GM23338 (cell line): ENCODE data around the gene CDC42BPB. TPM values are rescaled to one million over a fixed set of nuclear protein-coding genes. Genes with fewer than 3 reads are reported as not detected.

Experiments used
- ATAC-seq: fragments of 200-7000 bp; cut with Tn5 transposase; 3 replicates; pipeline ENCODE4 v1.9.1; 2020
- DNase-seq: peaks from one replicate; pipeline ENCODE4 v3.0.0-alpha.2; 2015; ENCODE audit warnings: low spot score
- H2AFZ ChIP-seq: fragments of 200-600 bp; sonication (generic); 2 replicates; pipeline ENCODE4 v1.8.0; 2016; ENCODE audit warnings: antibody characterized with exemption, mild to moderate bottlenecking, moderate library complexity
- H3F3A ChIP-seq: fragments of 200-600 bp; sonication (generic); replicated peaks from 2 replicates; pipeline ENCODE4 v1.8.0; 2017; ENCODE audit warnings: antibody characterized with exemption, mixed run types, low read depth
- H3K27ac ChIP-seq: fragments of 200-600 bp; sonication (generic); 2 replicates; pipeline ENCODE4 v1.6.1; 2016; ENCODE audit warnings: low read depth
- H3K27me3 ChIP-seq: fragments of 200-600 bp; sonication (generic); 2 replicates; pipeline ENCODE4 v1.8.0; 2016; ENCODE audit warnings: mild to moderate bottlenecking, mixed run types, moderate library complexity; ENCODE audit not compliant: insufficient read depth
- H3K36me3 ChIP-seq: fragments of 200-600 bp; sonication (generic); 2 replicates; pipeline ENCODE4 v1.8.0; 2016; ENCODE audit warnings: mild to moderate bottlenecking; ENCODE audit not compliant: insufficient read depth
- H3K4me1 ChIP-seq: fragments of 200-600 bp; sonication (generic); 2 replicates; pipeline ENCODE4 v1.8.0; 2016; ENCODE audit warnings: mild to moderate bottlenecking, moderate library complexity; ENCODE audit not compliant: insufficient read depth
- H3K4me2 ChIP-seq: fragments of 200-600 bp; sonication (generic); 2 replicates; pipeline ENCODE4 v1.7.1; 2017; ENCODE audit warnings: mixed run types
- H3K4me3 ChIP-seq: fragments of 200-600 bp; sonication (generic); 2 replicates; pipeline ENCODE4 v1.6.1; 2016; ENCODE audit warnings: mixed run types
- H3K79me2 ChIP-seq: fragments of 200-600 bp; sonication (generic); replicated peaks from 2 replicates; pipeline ENCODE4 v1.8.0; 2017; ENCODE audit warnings: mild to moderate bottlenecking; ENCODE audit not compliant: insufficient read depth
- H3K9me2 ChIP-seq: fragments of 200-600 bp; sonication (generic); 2 replicates; pipeline ENCODE4 v1.8.0; 2017; ENCODE audit not compliant: insufficient read depth
- H4K20me1 ChIP-seq: fragments of 200-600 bp; sonication (generic); replicated peaks from 2 replicates; pipeline ENCODE4 v1.8.0; 2017; ENCODE audit warnings: mild to moderate bottlenecking; ENCODE audit not compliant: insufficient read depth
- H3K27ac Mint-ChIP-seq: 2 replicates; pipeline ENCODE4 v1.8.0; 2020; ENCODE audit warnings: inconsistent platforms, mild to moderate bottlenecking, moderate library complexity, mixed read lengths
- H3K27me3 Mint-ChIP-seq: 3 replicates; pipeline ENCODE4 v1.8.0; 2022; ENCODE audit warnings: low read depth, mild to moderate bottlenecking, moderate library complexity, mixed read lengths, inconsistent platforms; ENCODE audit not compliant: insufficient read depth, poor library complexity
- H3K36me3 Mint-ChIP-seq: 3 replicates; pipeline ENCODE4 v1.8.0; 2021; ENCODE audit warnings: low read depth, mild to moderate bottlenecking, inconsistent platforms, moderate library complexity, mixed read lengths
- H3K4me1 Mint-ChIP-seq: 3 replicates; pipeline ENCODE4 v1.8.0; 2020; ENCODE audit warnings: mild to moderate bottlenecking, inconsistent platforms, mixed read lengths
- H3K4me3 Mint-ChIP-seq: 3 replicates; pipeline ENCODE4 v1.8.0; 2021; ENCODE audit warnings: moderate library complexity, mild to moderate bottlenecking, inconsistent platforms, mixed read lengths
- H3K9me3 Mint-ChIP-seq: 3 replicates; pipeline ENCODE4 v1.8.0; 2020; ENCODE audit warnings: moderate library complexity, mild to moderate bottlenecking, inconsistent platforms, mixed read lengths
- CTCF ChIP-seq, 2 experiments: fragments of 200-600 bp in 1 of 2; sonication (generic) in 1 of 2; conservative IDR thresholded peaks; 2 replicates each; pipeline versions ENCODE4 v1.5.1 to v1.6.1; 2016 to 2017; ENCODE audit warnings: antibody characterized with exemption in 2 of 2, low read depth in 2 of 2, mild to moderate bottlenecking in 2 of 2, moderate library complexity in 1 of 2
- EZH2 ChIP-seq: fragments of 200-600 bp; sonication (generic); IDR thresholded peaks from one replicate; pipeline ENCODE4 v1.8.0; 2017; ENCODE audit warnings: antibody characterized with exemption, mild to moderate bottlenecking, low read depth; ENCODE audit not compliant: unreplicated experiment
- JUNB ChIP-seq: IDR thresholded peaks from one replicate; pipeline ENCODE4 v1.6.1; 2016; ENCODE audit warnings: antibody characterized with exemption; ENCODE audit not compliant: unreplicated experiment
- ZNF462 ChIP-seq: fragments of 250-450 bp; sonication (Bioruptor Pico); IDR thresholded peaks from 2 replicates; pipeline ENCODE4 v1.5.0; 2020; ENCODE audit warnings: mild to moderate bottlenecking, moderate library complexity
- polyA plus RNA-seq: library from polyadenylated mRNA; unstranded; fragments of >200 nt; fragmentation: Nextera tagmentation; extraction: Ambion mirVana; gene quantifications from 2 replicates; pipeline ENCODE4 v1.2.1, GENCODE V29; 2016
- total RNA-seq: library from RNA; depleted of rRNA; stranded (reverse); fragments of >200 nt; shearing (Covaris generic); gene quantifications from 2 replicates; pipeline ENCODE4 v1.2.3, GENCODE V29; 2014
- TF ChIP-seq, protein P1 (sequence below): IDR thresholded peaks from one replicate; pipeline ENCODE4 v1.6.1; 2018; ENCODE audit warnings: antibody characterized with exemption; ENCODE audit not compliant: unreplicated experiment

The CDC42BPB gene
- total and polyA plus RNA-seq, 2 experiments from 2014 or later: 12.3 to 127 TPM

DNA sequence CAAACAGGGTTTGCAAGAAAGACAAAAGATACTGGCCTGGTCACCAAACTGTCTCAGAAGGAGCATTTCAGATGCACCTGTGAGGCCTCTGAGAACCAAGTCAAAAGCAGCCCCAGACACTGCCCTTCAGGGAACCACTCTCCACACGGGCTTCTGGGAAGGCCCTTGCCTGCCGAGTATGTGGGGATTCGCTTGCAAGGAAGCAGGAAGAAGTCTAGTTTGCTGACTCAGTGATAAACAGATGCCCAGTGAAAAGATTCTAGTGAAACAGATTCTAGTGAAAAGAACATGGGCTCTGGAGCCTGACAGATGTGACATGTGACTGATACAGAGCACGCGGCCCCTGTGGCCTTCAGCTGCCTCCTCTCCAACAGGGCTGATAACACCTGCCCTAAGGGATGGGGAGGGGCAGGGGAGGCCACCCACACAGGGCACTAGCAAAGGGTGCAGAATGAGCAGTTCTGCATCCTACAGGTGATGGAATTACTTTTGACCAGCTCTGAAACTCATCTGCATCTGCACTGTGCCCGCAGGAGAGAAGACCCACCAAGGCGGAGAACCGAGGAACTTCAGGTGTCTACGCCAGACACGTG lies 115.8 kb downstream of the CDC42BPB start (continued):
- TF ChIP-seq, protein P1, sequence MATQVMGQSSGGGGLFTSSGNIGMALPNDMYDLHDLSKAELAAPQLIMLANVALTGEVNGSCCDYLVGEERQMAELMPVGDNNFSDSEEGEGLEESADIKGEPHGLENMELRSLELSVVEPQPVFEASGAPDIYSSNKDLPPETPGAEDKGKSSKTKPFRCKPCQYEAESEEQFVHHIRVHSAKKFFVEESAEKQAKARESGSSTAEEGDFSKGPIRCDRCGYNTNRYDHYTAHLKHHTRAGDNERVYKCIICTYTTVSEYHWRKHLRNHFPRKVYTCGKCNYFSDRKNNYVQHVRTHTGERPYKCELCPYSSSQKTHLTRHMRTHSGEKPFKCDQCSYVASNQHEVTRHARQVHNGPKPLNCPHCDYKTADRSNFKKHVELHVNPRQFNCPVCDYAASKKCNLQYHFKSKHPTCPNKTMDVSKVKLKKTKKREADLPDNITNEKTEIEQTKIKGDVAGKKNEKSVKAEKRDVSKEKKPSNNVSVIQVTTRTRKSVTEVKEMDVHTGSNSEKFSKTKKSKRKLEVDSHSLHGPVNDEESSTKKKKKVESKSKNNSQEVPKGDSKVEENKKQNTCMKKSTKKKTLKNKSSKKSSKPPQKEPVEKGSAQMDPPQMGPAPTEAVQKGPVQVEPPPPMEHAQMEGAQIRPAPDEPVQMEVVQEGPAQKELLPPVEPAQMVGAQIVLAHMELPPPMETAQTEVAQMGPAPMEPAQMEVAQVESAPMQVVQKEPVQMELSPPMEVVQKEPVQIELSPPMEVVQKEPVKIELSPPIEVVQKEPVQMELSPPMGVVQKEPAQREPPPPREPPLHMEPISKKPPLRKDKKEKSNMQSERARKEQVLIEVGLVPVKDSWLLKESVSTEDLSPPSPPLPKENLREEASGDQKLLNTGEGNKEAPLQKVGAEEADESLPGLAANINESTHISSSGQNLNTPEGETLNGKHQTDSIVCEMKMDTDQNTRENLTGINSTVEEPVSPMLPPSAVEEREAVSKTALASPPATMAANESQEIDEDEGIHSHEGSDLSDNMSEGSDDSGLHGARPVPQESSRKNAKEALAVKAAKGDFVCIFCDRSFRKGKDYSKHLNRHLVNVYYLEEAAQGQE: no peak
- TF ChIP-seq CTCF (conservative IDR thresholded peaks at IDR 0.05; ENCODE audit: low read depth in 2 of 2) (no peak), JUNB (no peak), EZH2 (no peak)

- H3K27me3 ChIP-seq: no peaks in the 10 kb centered on the region
- H3F3A ChIP-seq: no peaks in the 10 kb centered on the region
- Mint-ChIP-seq H3K4me3 (no peak overlapping the region), H3K36me3 (peaks cover 43% of the 10 kb centered on the region), H3K27ac (no peak overlapping the region), H3K4me1 (no peaks in the 10 kb centered on the region), H3K27me3 (peaks cover 11% of the 10 kb centered on the region), H3K9me3 (no peaks in the 10 kb centered on the region)
- ATAC-seq (no peak), DNase-seq (no peak)
- no peak overlapping the region for H3K27ac ChIP-seq
- no peak overlapping the region for H3K4me2 ChIP-seq
- H4K20me1 ChIP-seq: peaks cover 5% of the 10 kb centered on the region; the same call in 1 of the 2 replicates
- no peak overlapping the region for H2AFZ ChIP-seq
- no peaks in the 10 kb centered on the region for H3K4me1 ChIP-seq
- no peaks in the 10 kb centered on the region for H3K79me2 ChIP-seq
- H3K36me3 ChIP-seq: peaks cover 3% of the 10 kb centered on the region; the same call in 1 of the 2 replicates
- no peaks in the 10 kb centered on the region for H3K9me2 ChIP-seq
- H3K4me3 ChIP-seq: no peak overlapping the region
- TF ChIP-seq, protein P1: no peak
- TF ChIP-seq JUNB: no peak
- no peak for TF ChIP-seq ZNF462 (CRISPR knock-in tag)
Observed at GRCh38 chr14:102940729-102941362, 116.5 kb downstream of the CDC42BPB start.
